ENCODE data around the gene RAB14.
"Not testable (repeated sequence)": the region's sequence is repeated elsewhere in the genome, so short reads cannot be mapped to it uniquely, and the experiment has no call there.

Gene RAB14

DNA sequence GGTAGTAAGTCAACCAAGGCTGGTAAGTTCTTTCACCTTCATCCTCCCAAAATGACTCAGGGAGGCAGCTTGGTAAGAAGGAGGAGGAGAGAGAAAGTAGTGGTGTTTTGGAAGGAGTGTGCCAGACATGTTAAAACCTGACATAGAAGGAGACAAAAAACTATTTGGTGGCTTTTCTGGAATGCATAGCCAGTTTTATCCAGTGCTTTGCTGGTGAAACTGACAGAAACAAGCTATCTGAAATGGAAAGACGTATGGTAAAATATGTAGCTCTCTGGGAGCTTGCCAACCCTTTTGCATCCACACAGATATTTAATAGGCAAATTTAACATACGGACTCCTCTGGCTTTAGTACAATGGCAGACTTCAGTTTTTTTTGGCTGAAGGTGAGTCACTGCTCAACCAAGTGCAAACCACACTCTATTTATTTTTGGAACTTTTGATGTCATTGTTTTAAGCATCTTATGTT is 45.4 kb downstream of the RAB14 start:
- DNase-seq (ENCODE audit: low read depth in 2 of 2), result peak in 1 of 2 donors; percentile 9

DNA sequence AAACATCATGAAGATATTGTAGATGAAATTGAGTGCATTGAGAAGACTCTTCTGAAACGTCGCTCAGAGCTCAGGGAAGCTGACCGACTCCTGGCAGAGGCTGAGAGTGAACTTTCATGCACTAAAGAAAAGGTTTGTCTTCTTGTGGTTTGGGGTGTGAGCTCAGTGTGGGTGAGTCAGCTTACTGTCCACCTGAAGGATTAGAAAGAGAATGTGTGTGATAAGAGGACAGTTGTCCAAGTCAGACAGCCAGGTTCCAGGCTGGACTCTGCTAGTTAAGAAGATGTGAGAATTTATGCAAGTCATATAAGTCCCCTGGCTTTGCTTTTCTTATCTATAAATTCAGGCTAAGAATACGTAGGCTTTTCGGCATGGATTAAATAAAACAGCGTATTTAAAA is 46.9 kb downstream of the RAB14 start:
- DNase-seq (ENCODE audit: low read depth in 2 of 2), result no peak

DNA sequence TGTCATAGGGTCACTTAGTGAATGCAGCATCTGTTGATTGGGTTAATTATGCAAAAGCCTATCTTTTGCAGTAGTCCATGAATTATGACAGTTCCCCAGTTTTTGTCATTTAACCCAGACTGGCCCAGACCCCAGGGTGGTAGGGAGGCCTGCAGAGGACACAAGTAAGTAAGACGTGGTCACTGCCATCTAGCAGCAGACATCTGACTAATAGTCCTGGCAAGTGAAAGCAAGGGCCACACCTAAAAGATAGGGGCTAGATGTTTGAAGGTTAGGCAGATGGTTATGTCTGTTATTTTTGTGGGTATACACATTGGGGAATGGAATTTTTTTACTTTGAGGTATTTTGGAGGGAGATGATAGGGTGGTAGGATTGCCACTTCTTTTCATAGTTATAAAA is 48.0 kb downstream of the RAB14 start:
- no peak for DNase-seq (ENCODE audit: low read depth in 2 of 2)

DNA sequence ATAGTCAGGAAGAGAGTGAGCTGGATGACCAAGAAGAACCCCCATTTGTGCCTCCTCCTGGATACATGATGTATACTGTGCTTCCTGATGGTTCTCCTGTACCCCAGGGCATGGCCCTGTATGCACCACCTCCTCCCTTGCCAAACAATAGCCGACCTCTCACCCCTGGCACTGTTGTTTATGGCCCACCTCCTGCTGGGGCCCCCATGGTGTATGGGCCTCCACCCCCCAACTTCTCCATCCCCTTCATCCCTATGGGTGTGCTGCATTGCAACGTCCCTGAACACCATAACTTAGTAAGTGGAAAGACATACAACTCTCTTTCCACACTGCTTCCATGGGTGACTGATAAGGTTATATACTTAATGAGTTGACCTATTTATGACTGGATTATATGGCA is 51.5 kb downstream of the RAB14 start:
- DNase-seq (ENCODE audit: low read depth in 2 of 2), result no peak

DNA sequence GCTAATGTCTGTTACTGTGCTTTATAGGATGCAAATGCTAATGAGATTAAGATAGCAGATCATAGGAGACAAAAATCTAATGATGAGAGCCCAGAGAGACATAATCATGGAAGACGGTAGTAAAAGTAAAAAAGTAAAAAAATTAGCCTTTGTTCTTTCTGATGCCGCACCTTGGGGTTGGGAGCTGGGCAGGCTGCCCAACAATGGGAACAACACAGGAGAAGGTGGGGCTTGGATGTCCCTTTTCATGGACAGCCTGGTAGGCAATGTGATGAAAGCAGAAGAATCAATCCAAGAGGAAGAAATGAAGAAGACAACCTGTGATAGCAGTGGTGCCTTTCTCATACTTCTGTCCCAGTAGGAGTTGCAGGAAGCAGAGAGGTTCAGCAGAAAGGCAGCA is 57.2 kb downstream of the RAB14 start:
- DNase-seq (ENCODE audit: low read depth in 2 of 2), result no peak

DNA sequence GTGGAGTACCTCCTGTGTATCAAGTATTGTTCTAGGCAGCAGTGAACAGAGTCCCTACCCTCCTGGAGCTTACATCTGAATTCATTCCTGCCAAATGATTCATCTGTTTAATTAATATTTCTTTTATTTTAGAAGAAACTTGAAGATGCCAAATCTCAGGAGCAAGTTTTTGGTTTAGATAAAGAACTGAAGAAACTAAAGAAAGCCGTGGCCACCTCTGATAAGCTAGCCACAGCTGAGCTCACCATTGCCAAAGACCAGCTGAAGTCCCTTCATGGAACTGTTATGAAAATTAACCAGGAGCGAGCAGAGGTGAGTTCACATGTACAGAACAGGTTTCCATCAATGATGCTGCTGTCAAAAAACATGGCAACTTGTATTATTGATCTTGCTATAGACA is 57.9 kb downstream of the RAB14 start:
- DNase-seq (ENCODE audit: low read depth in 2 of 2), result no peak

DNA sequence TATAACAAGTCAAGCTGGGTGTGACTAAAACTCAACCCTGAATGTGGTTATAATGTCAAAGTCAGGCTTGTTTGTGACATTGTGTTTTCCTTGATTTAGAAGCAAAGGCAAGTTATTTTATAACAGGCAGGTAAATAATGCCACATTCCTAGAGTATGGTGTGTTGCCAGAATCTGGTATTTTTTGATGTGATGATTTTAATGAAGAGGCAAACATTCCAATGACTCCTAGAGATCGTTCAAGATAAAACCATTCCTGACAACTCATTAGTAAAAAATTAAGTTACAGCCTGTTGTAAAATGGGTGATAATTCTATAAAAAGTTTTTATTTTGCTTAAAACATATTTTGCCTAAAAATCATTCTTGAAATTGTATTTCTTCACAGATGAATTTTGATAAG is 60.0 kb downstream of the RAB14 start:
- no peak for DNase-seq (ENCODE audit: low read depth in 2 of 2)

DNA sequence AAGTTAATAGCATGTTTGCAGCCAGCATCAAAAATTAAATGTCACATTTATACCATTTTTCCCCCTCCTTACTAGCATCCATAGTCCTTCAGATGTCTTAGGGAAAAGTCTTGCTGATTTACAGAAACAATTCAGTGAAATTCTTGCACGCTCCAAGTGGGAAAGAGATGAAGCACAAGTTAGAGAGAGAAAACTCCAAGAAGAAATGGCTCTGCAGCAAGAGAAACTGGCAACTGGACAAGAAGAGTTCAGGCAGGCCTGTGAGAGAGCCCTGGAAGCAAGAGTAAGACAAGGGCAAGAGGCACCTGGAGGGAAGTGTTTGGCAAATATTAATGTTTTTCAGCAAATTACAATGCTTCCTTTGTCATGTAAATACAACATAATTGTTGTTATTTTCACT is 60.4 kb downstream of the RAB14 start:
- no peak for DNase-seq (ENCODE audit: low read depth in 2 of 2)

DNA sequence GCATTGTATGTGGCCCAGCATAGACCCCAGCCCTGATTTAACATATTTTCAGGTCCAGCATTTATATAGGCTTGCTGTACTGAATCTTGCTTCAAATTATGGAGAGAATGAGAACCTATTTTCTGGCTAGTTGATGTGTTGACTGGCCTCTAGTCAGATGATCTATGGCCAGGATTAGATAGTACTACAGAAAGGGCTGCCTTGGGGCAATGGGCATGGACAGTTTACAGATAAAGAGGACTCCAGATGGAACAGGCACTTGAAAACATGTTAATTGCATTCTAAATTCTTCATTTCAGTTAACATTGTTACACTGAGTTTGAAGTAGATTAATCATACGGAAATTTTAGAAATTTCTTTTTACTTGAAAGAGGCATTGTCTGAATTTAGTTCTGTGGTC is 61.5 kb downstream of the RAB14 start:
- DNase-seq (ENCODE audit: low read depth in 2 of 2), result no peak

DNA sequence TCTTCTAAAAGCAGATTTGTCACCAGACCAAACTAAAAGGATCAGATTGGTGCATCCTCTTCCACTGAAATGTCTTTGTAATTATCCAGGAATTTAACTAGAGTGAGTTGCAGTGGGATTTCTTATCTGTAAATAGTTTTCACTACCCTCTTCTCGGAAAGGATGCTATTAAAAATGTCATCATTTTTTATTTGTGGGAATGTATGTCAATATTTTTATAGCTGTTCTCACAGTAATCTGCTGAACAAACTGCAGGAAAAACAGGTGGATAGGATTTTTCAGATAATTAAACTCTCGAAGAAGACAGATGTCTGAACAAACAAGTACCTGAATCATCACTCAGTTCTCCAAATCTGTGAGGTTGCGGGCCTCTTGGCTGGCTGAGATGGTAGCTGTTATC is 62.7 kb downstream of the RAB14 start:
- DNase-seq (ENCODE audit: low read depth in 2 of 2), result no peak

DNA sequence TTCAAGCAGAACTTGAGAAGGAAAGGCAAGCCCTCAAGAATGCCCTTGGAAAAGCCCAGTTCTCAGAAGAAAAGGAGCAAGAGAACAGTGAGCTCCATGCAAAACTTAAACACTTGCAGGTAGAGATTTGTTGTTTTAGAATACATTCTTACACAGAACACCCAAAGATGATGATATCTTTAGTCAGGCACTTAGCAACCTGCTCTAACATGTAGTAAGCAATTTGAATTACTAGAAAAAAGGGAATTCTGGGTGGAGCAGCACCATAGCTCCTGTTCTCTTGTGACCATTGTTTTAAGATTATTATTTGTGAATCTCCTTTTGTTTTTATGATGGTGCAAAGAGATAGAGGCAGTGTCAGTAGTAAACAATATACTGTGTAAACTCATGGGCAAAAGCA is 63.1 kb downstream of the RAB14 start:
- DNase-seq (ENCODE audit: low read depth in 2 of 2), result no peak

DNA sequence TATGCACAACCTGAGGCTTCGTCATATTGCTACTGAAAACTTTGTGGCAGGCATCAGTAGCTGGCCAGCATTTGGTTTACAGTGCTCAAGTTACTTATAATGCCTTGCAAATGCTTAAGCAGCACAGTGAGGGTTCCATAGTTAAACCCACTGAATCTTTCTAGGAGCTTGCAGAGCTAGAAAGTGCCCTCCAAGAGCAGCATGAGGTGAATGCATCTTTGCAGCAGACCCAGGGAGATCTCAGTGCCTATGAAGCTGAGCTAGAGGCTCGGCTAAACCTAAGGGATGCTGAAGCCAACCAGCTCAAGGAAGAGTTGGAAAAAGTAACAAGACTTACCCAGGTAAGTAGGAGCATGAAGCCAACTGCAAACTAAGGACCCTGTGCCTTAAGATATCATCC is 66.0 kb downstream of the RAB14 start:
- no peak for DNase-seq (ENCODE audit: low read depth in 2 of 2)

DNA sequence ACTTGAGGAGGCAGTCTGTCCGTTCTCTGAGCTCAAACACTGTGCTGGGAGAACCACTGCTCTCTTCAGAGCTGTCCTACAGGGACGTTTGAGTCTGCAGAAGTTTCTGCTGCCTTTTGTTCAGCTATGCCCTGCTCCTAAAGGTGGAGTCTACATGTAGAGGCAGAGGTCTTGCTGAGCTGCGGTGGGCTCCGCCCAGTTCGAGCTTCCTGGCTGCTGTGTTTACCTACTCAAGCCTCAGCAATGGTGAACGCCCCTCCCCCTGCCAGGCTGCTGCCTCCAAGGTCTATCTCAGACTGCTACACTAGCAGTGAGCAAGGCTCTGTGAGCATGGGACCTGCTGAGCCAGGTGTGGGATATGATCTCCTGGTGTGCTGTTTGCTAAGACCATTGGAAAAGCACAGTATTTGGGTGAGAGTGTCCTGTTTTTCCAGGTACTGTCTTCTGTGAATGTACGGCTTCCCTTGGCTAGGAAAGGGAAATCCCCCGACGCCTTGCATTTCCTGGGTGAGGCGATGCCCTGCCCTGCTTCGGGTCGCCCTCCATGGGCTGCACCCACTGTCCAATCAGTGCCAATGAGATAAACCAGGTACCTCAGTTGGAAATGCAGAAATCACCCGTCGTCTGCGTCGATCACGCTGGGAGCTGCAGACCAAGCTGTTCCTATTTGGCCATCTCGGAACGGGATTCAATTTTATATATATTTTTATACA is 68.4 kb downstream of the RAB14 start:
- DNase-seq (ENCODE audit: low read depth in 2 of 2), result peak; percentile 38 to 43

DNA sequence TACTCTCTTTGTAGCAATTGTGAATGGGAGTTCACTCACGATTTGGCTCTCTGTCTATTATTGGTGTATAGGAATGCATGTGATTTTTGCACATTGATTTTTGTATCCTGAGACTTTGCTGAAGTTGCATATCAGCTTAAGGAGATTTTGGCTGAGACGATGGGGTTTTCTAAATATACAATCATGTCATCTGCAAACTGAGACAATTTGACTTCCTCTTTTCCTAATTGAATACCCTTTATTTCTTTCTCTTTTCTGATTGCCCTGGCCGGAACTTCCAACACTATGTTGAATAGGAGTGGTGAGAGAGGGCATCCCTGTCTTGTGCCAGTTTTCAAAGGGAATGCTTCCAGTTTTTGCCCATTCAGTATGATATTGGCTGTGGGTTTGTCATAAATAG is 72.3 kb downstream of the RAB14 start:
- not testable (repeated sequence) for DNase-seq (ENCODE audit: low read depth in 2 of 2)
